ENCODE data around the gene NBDY. TPM values are rescaled to one million over a fixed set of nuclear protein-coding genes. Genes with fewer than 3 reads are reported as not detected.

Gene NBDY
- total RNA-seq, 2 experiments from 2014 or later, result 5.4 to 32.9 TPM

DNA sequence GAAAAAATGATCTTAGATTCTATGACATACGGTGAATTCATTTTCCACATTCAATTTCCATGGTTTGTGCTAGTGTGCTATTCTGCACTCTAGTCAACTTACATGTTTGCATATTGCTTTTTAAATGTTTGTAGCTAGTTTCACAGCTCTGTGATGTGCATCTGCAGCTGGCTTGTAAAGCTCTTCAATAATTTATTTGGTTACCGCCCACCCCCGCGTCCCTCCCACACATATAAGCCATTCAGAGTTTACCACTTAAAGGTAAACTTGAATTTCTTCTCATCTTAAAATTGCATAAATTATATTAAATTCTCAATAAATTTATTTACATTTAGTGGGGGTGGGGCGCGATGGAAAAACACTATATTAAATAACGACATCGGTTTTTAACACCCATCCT is 291 bp upstream of the NBDY start:
- Histone ChIP-seq H2AFZ (ENCODE audit: low read length) (peak overlapping the region; percentile 80), H3K36me3 (ENCODE audit: insufficient read depth, low read length) (no peaks in the 10 kb centered on the region), H3K4me3 (ENCODE audit: low read depth, low read length, poor library complexity, severe bottlenecking) (peak overlapping the region; percentile 85), H3K79me2 (ENCODE audit: insufficient read depth, low read depth, low read length) (peaks cover 47% of the 10 kb centered on the region), H4K20me1 (ENCODE audit: insufficient read depth, low read length) (no peaks in the 10 kb centered on the region), H3K27ac (ENCODE audit: low read depth, low read length, poor library complexity, severe bottlenecking) (peak overlapping the region; percentile 64), H3K4me2 (ENCODE audit: low read length) (peak overlapping the region; percentile 76), H3K9me3 (ENCODE audit: low read length) (no peaks in the 10 kb centered on the region), H3K4me1 (ENCODE audit: insufficient read depth, low read length, poor library complexity, severe bottlenecking) (peaks cover 16% of the 10 kb centered on the region), H3K9me2 (ENCODE audit: insufficient read depth, low read length) (no peaks in the 10 kb centered on the region)
- TF ChIP-seq, protein P1, sequence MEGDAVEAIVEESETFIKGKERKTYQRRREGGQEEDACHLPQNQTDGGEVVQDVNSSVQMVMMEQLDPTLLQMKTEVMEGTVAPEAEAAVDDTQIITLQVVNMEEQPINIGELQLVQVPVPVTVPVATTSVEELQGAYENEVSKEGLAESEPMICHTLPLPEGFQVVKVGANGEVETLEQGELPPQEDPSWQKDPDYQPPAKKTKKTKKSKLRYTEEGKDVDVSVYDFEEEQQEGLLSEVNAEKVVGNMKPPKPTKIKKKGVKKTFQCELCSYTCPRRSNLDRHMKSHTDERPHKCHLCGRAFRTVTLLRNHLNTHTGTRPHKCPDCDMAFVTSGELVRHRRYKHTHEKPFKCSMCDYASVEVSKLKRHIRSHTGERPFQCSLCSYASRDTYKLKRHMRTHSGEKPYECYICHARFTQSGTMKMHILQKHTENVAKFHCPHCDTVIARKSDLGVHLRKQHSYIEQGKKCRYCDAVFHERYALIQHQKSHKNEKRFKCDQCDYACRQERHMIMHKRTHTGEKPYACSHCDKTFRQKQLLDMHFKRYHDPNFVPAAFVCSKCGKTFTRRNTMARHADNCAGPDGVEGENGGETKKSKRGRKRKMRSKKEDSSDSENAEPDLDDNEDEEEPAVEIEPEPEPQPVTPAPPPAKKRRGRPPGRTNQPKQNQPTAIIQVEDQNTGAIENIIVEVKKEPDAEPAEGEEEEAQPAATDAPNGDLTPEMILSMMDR (conservative IDR thresholded peaks at IDR 0.05; ENCODE audit: low read length), result no peak
- no peak for TF ChIP-seq EZH2phosphoT487 (IDR thresholded peaks at IDR 0.05; ENCODE audit: borderline replicate concordance, low read depth, low read length)
- POLR2A ChIA-PET, result interaction anchor here (0.7 to 2.4 kb wide), 6 partner anchors 24 to 1277 kb away, joined by 3 to 6 read pairs (median 4); partner anchors contain the start of gene MAGEH1
- CTCF ChIA-PET (ENCODE audit: unreplicated experiment), result no interaction called here
- DNase-seq (ENCODE audit: low spot score), result peak; percentile 43
- BruUV-seq (replicated peaks), result no TSS peak
- intact Hi-C loops (cut with micrococcal nuclease; ENCODE audit: unreplicated experiment), result loop anchor here (2.0 kb wide), 1 partner anchor 164 kb away; no protein-coding TSS in a partner anchor

GRCh38 chrX:56733459-56734046 is 4.5 kb downstream of the NBDY start:
- intact Hi-C loops (cut with micrococcal nuclease; ENCODE audit: unreplicated experiment), result no loop called here
- DNase-seq (ENCODE audit: low spot score), result peak; percentile 54
- TF ChIP-seq, protein P1 (conservative IDR thresholded peaks at IDR 0.05; ENCODE audit: low read length), result peak; percentile 77
- TF ChIP-seq EZH2phosphoT487 (IDR thresholded peaks at IDR 0.05; ENCODE audit: borderline replicate concordance, low read depth, low read length), result no peak

DNA sequence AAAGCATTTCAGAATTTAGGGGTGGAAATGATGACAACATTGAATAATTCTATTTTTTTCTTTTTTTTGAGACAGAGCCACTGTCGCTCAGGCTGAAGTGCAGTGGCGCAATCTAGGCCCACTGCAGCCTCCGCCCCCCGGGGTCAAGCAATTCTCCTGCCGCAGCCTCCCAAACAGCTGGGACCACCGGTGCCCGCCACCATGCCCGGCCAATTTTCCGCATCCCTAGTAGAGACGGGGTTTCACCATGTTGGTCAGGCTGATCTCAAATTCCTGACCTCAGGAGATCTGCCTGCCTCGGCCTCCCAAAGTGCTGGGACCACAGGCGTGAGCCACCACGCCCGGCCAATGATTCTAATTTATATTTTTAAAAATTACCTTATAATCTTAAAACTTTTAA is 7.2 kb downstream of the NBDY start:
- Histone ChIP-seq H3K36me3 (ENCODE audit: insufficient read depth, low read length) (peaks cover 45% of the 10 kb centered on the region), H3K79me2 (ENCODE audit: insufficient read depth, low read depth, low read length) (peaks cover 49% of the 10 kb centered on the region), H3K9me3 (ENCODE audit: low read length) (no peaks in the 10 kb centered on the region), H3K4me3 (ENCODE audit: low read depth, low read length, poor library complexity, severe bottlenecking) (no peak overlapping the region), H3K4me1 (ENCODE audit: insufficient read depth, low read length, poor library complexity, severe bottlenecking) (peaks cover 5% of the 10 kb centered on the region), H4K20me1 (ENCODE audit: insufficient read depth, low read length) (no peaks in the 10 kb centered on the region), H3K9me2 (ENCODE audit: insufficient read depth, low read length) (no peaks in the 10 kb centered on the region), H2AFZ (ENCODE audit: low read length) (no peak overlapping the region), H3K27ac (ENCODE audit: low read depth, low read length, poor library complexity, severe bottlenecking) (no peak overlapping the region), H3K4me2 (ENCODE audit: low read length) (no peak overlapping the region)
- BruUV-seq (replicated peaks), result no TSS peak
- ChIA-PET CTCF (ENCODE audit: unreplicated experiment) (no interaction called here), POLR2A (no interaction called here)
- TF ChIP-seq EZH2phosphoT487 (IDR thresholded peaks at IDR 0.05; ENCODE audit: borderline replicate concordance, low read depth, low read length), result no peak
- TF ChIP-seq, protein P1 (conservative IDR thresholded peaks at IDR 0.05; ENCODE audit: low read length), result no peak
- intact Hi-C loops (cut with micrococcal nuclease; ENCODE audit: unreplicated experiment), result no loop called here
- no peak for DNase-seq (ENCODE audit: low spot score)

More at GRCh38 chrX:56733459-56734046, 4.5 kb downstream of the NBDY start:
- H3K9me2 ChIP-seq (ENCODE audit: insufficient read depth, low read length), result no peaks in the 10 kb centered on the region
- CTCF ChIA-PET (ENCODE audit: unreplicated experiment), result no interaction called here
- peaks cover 8% of the 10 kb centered on the region for H3K4me1 ChIP-seq (ENCODE audit: insufficient read depth, low read length, poor library complexity, severe bottlenecking)
- H4K20me1 ChIP-seq (ENCODE audit: insufficient read depth, low read length), result no peaks in the 10 kb centered on the region
- peaks cover 24% of the 10 kb centered on the region for H3K36me3 ChIP-seq (ENCODE audit: insufficient read depth, low read length)
- BruUV-seq (replicated peaks), result no TSS peak
- peaks cover 56% of the 10 kb centered on the region for H3K79me2 ChIP-seq (ENCODE audit: insufficient read depth, low read depth, low read length)
- H3K27ac ChIP-seq (ENCODE audit: low read depth, low read length, poor library complexity, severe bottlenecking), result no peak overlapping the region
- no peak overlapping the region for H2AFZ ChIP-seq (ENCODE audit: low read length)
- H3K4me2 ChIP-seq (ENCODE audit: low read length), result no peak overlapping the region
- no peak overlapping the region for H3K4me3 ChIP-seq (ENCODE audit: low read depth, low read length, poor library complexity, severe bottlenecking)
- H3K9me3 ChIP-seq (ENCODE audit: low read length), result no peaks in the 10 kb centered on the region
- POLR2A ChIA-PET, result interaction anchor here (0.6 kb wide), 1 partner anchor 1142 kb away, joined by 3 read pairs; no protein-coding TSS in a partner anchor
